K562 (cell line): ENCODE data around the gene AFAP1.

ENCODE experiments used
- CTBP1 ChIP-seq: fragments of 450-650 bp; IDR thresholded peaks from 2 replicates; pipeline ENCODE4 v1.6.1; 2016; ENCODE audit warnings: borderline replicate concordance
- GTF2A2 ChIP-seq: IDR thresholded peaks from 2 replicates; pipeline ENCODE4 v1.6.1; 2016; ENCODE audit warnings: mild to moderate bottlenecking, missing genetic modification characterization, missing compliant biosample characterization
- HCFC1 ChIP-seq: IDR thresholded peaks from 2 replicates; pipeline ENCODE4 v1.6.1; 2012; ENCODE audit warnings: low read depth, low read length, improper control_type of control experiment
- TAF1 ChIP-seq: IDR thresholded peaks from 2 replicates; pipeline ENCODE4 v1.6.1; 2011; ENCODE audit warnings: mild to moderate bottlenecking, low read length, moderate library complexity; ENCODE audit not compliant: insufficient read depth, control insufficient read depth, severe bottlenecking; ENCODE audit errors: extremely low read depth
- TEAD2 ChIP-seq: fragments of 450-650 bp; IDR thresholded peaks from 2 replicates; pipeline ENCODE4 v1.6.1; 2016; ENCODE audit warnings: missing genetic modification characterization, control low read depth, missing compliant biosample characterization
- USF1 ChIP-seq: sonication (generic); formaldehyde crosslinking; IDR thresholded peaks from 2 replicates; pipeline ENCODE4 v1.9.0; 2022; ENCODE audit warnings: mild to moderate bottlenecking, missing genetic modification reagents
- YY1 ChIP-seq, 3 experiments: IDR thresholded peaks; 2 replicates each; pipeline ENCODE4 v1.6.1; 2011; ENCODE audit warnings: low read length in 2 of 3, mild to moderate bottlenecking in 2 of 3, moderate library complexity in 2 of 3, borderline replicate concordance in 1 of 3, control low read depth in 1 of 3, low read depth in 1 of 3; ENCODE audit not compliant: insufficient read depth in 3 of 3, insufficient replicate concordance in 2 of 3, control insufficient read depth in 1 of 3, insufficient read length in 1 of 3; ENCODE audit errors: extremely low read depth in 1 of 3
- ZNF830 ChIP-seq: fragments of 250-450 bp; sonication (Bioruptor Pico); IDR thresholded peaks from 2 replicates; pipeline ENCODE4 v1.5.0; 2021; ENCODE audit warnings: mild to moderate bottlenecking
- TF ChIP-seq, protein P1 (sequence below), 3 experiments: IDR thresholded peaks in 2 of 3; conservative IDR thresholded peaks in 1 of 3; 2 replicates each; pipeline ENCODE4 v1.5.1; 2011 to 2012; ENCODE audit warnings: low read length in 3 of 3, mild to moderate bottlenecking in 3 of 3, control low read depth in 2 of 3, improper control_type of control experiment in 1 of 3, inconsistent platforms in 1 of 3, low read depth in 1 of 3, mixed read lengths in 1 of 3, moderate library complexity in 1 of 3; ENCODE audit not compliant: insufficient read depth in 2 of 3
- TF ChIP-seq, protein P2 (sequence below), 2 experiments: fragments of 450-650 bp in 1 of 2; sonication (generic) in 1 of 2; formaldehyde crosslinking in 1 of 2; IDR thresholded peaks in 1 of 2; conservative IDR thresholded peaks in 1 of 2; 2 replicates each; pipeline versions ENCODE4 v1.6.1 to v1.8.1; 2016 to 2023; ENCODE audit warnings: mild to moderate bottlenecking in 2 of 2, moderate library complexity in 2 of 2, inconsistent platforms in 1 of 2, missing genetic modification reagents in 1 of 2

DNA sequence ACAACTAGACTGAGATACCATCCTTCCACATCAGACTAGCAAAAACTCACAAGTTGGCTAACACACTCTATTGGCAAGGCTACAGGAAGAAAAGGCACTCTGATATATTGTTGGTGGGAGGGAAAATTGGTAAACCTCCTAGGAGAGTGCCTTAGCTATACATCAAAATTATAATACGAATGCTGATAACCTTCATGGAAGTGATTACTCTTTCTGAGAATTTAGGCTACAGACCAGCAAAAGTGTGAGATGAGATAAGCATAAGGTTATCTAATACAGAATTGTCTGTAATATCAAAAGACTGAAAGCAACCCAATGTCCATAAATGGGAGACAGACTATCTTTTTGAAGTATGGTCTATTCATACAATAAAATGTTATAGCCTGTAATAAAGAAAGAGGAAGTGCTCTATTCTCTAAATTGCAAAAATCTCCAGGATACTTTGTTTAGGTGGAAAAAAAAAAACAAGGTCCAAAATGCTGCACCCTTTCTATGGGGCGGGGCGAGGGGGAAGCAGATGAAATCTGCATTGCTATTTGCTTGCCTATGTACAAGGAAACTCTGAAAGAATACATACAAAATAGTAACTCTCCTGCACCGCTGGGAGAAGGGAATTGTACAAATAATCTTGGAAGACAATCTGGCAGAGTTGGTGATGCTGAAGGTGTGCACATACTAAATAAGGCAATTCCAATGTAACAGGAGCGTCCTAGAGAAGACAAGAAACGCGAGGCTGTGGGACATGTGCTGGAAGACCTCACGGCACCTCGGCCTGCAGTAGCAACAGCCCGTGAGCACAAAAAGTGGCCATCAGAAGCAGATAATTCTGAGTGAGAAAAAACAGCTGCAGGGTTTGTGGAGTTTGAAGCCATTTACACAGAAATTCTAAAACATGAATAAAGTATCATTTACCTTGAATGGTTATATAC lies 109.7 kb downstream of the AFAP1 start:
- no peak for TF ChIP-seq YY1 (IDR thresholded peaks at IDR 0.05; ENCODE audit: borderline replicate concordance in 1 of 3, control insufficient read depth in 1 of 3, extremely low read depth in 1 of 3, insufficient read depth in 3 of 3, insufficient read length in 1 of 3, insufficient replicate concordance in 2 of 3, low read depth in 1 of 3, low read length in 2 of 3)
- TF ChIP-seq, protein P1, sequence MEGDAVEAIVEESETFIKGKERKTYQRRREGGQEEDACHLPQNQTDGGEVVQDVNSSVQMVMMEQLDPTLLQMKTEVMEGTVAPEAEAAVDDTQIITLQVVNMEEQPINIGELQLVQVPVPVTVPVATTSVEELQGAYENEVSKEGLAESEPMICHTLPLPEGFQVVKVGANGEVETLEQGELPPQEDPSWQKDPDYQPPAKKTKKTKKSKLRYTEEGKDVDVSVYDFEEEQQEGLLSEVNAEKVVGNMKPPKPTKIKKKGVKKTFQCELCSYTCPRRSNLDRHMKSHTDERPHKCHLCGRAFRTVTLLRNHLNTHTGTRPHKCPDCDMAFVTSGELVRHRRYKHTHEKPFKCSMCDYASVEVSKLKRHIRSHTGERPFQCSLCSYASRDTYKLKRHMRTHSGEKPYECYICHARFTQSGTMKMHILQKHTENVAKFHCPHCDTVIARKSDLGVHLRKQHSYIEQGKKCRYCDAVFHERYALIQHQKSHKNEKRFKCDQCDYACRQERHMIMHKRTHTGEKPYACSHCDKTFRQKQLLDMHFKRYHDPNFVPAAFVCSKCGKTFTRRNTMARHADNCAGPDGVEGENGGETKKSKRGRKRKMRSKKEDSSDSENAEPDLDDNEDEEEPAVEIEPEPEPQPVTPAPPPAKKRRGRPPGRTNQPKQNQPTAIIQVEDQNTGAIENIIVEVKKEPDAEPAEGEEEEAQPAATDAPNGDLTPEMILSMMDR (IDR thresholded peaks at IDR 0.05 in 2 of 3, conservative IDR thresholded peaks at IDR 0.05 in 1 of 3; ENCODE audit: insufficient read depth in 2 of 3, low read depth in 1 of 3, low read length in 3 of 3) = no peak
- TF ChIP-seq CTBP1 = no peak
- no peak for TF ChIP-seq TAF1
- no peak for TF ChIP-seq TEAD2
- no peak for TF ChIP-seq GTF2A2
- no peak for TF ChIP-seq HCFC1
- no peak for TF ChIP-seq USF1 (CRISPR knock-in tag)
- TF ChIP-seq ZNF830 (CRISPR knock-in tag) = no peak
- TF ChIP-seq, protein P2, sequence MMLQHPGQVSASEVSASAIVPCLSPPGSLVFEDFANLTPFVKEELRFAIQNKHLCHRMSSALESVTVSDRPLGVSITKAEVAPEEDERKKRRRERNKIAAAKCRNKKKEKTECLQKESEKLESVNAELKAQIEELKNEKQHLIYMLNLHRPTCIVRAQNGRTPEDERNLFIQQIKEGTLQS (IDR thresholded peaks at IDR 0.05) = no peak
- TF ChIP-seq, protein P2 (CRISPR knock-in tag; conservative IDR thresholded peaks at IDR 0.05) = no peak
